ENCODE results near the gene GATAD2A. TPM values are rescaled to one million over a fixed set of nuclear protein-coding genes. Genes with fewer than 3 reads are reported as not detected.

Gene GATAD2A
- total and polyA plus RNA-seq, 9 of the 15 experiments (the other 6 are each of a cell fraction or from before 2014, with no cell fraction given): 2.4 to 226 (median 44.2) TPM

- H3K4me2 ChIP-seq (ENCODE audit: insufficient read depth, low read length): no peak overlapping the region
- in situ Hi-C loops (cut with MboI): loop anchor here (25.0 kb wide), 1 partner anchor 106 kb away; the partner anchor contains the start of genes GMIP and LPAR2
- FAIRE-seq: no peak
- H3K9me1 ChIP-seq (ENCODE audit: control insufficient read depth, insufficient read depth, low read length): peaks cover 3% of the 10 kb centered on the region
- peaks cover 3% of the 10 kb centered on the region; the same call in 1 of the 3 replicates for H3K79me2 ChIP-seq (ENCODE audit: control insufficient read depth, insufficient read depth, low read length)
- CTCF ChIA-PET (ENCODE audit: low intra/inter-chr PET ratio): no interaction called here
- H3K9ac ChIP-seq (ENCODE audit: insufficient read depth in 1 of 2, low read depth in 2 of 2, low read length in 2 of 2): no peak overlapping the region
- no peak overlapping the region for H3K4me3 ChIP-seq
- intact Hi-C loops (cut with micrococcal nuclease): no loop called here
- peaks cover 36% of the 10 kb centered on the region for H3K36me3 ChIP-seq (ENCODE audit: control insufficient read depth, insufficient read depth, low read length)
- ATAC-seq: no peak
- H2AFZ ChIP-seq (ENCODE audit: low read depth, low read length): no peak overlapping the region
- DNase-seq (ENCODE audit: extremely low read depth in 1 of 4, low spot score in 3 of 4): no peak
- WGBS (ENCODE audit: insufficient coverage, low coverage, missing lambda C conversion rate): 82% methylated on average over 4 of the region's 4 CpGs
- peaks cover 5 to 36% of the 10 kb centered on the region in 2 experiments for H3K4me1 ChIP-seq (replicated peaks in 1 of 2; ENCODE audit: control insufficient read depth in 2 of 2, insufficient read depth in 2 of 2, low read length in 2 of 2)
- H3K27me3 ChIP-seq (ENCODE audit: control insufficient read depth in 2 of 2, insufficient read depth in 2 of 2, low read length in 2 of 2): no peaks in the 10 kb centered on the region
- H3K9me3 ChIP-seq (replicated peaks; ENCODE audit: control insufficient read depth, insufficient read depth, low read depth, low read length): no peaks in the 10 kb centered on the region
- no TSS peak for BruUV-seq (replicated peaks)
- no peak overlapping the region for H3K27ac ChIP-seq (ENCODE audit: extremely low read depth, low read depth, low read length)
- POLR2A ChIA-PET: interaction anchor here (0.6 to 1.0 kb wide), 2 partner anchors 138 to 355 kb away, joined by 3 to 5 read pairs; partner anchors contain the start of gene ZNF101
- 0 out of 2 replicates have a peak, but pooled peaks cover 10% of the 10 kb centered on the region for H4K20me1 ChIP-seq (replicated peaks; ENCODE audit: control insufficient read depth, insufficient read depth, low read length)
- TF ChIP-seq MBD2 (IDR thresholded peaks at IDR 0.05; ENCODE audit: borderline replicate concordance, low read depth) (no peak), ZC3H11A (IDR thresholded peaks at IDR 0.05; ENCODE audit: low read depth, low read length) (no peak), MAFG (tag; conservative IDR thresholded peaks at IDR 0.05) (no peak), SMARCA5 (IDR thresholded peaks at IDR 0.05) (no peak), POLR2G (IDR thresholded peaks at IDR 0.05; ENCODE audit: low read depth, low read length) (peak; percentile 20; the same call in 1 of the 2 replicates), SUPT5H (IDR thresholded peaks at IDR 0.05) (0 out of 2 replicates have a peak, but pooled peaks have one; percentile 24), RAD51 (IDR thresholded peaks at IDR 0.05; ENCODE audit: borderline replicate concordance, low read depth) (no peak), ESRRB (CRISPR knock-in tag; IDR thresholded peaks at IDR 0.05; ENCODE audit: borderline replicate concordance) (no peak), ZFX (CRISPR knock-in tag; IDR thresholded peaks at IDR 0.05) (no peak), PTRF (tag; IDR thresholded peaks at IDR 0.05) (no peak), RNF219 (CRISPR knock-in tag; IDR thresholded peaks at IDR 0.05) (no peak), FOXM1 (IDR thresholded peaks at IDR 0.05; ENCODE audit: low read depth) (no peak), FOXM1 (CRISPR knock-in tag; IDR thresholded peaks at IDR 0.05; ENCODE audit: low read depth) (no peak), CBX2 (IDR thresholded peaks at IDR 0.05; ENCODE audit: insufficient read depth, low read length, poor library complexity, severe bottlenecking) (no peak), POLR2A (conservative IDR thresholded peaks at IDR 0.05) (peak; percentile 40; the same call in 1 of the 2 replicates)
- TF ChIP-seq, protein P1, sequence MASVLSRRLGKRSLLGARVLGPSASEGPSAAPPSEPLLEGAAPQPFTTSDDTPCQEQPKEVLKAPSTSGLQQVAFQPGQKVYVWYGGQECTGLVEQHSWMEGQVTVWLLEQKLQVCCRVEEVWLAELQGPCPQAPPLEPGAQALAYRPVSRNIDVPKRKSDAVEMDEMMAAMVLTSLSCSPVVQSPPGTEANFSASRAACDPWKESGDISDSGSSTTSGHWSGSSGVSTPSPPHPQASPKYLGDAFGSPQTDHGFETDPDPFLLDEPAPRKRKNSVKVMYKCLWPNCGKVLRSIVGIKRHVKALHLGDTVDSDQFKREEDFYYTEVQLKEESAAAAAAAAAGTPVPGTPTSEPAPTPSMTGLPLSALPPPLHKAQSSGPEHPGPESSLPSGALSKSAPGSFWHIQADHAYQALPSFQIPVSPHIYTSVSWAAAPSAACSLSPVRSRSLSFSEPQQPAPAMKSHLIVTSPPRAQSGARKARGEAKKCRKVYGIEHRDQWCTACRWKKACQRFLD (CRISPR knock-in tag; IDR thresholded peaks at IDR 0.05): no peak
- TF ChIP-seq, protein P2, sequence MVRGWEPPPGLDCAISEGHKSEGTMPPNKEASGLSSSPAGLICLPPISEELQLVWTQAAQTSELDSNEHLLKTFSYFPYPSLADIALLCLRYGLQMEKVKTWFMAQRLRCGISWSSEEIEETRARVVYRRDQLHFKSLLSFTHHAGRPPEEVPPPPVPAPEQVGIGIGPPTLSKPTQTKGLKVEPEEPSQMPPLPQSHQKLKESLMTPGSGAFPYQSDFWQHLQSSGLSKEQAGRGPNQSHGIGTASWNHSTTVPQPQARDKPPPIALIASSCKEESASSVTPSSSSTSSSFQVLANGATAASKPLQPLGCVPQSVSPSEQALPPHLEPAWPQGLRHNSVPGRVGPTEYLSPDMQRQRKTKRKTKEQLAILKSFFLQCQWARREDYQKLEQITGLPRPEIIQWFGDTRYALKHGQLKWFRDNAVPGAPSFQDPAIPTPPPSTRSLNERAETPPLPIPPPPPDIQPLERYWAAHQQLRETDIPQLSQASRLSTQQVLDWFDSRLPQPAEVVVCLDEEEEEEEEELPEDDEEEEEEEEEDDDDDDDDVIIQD (CRISPR knock-in tag; IDR thresholded peaks at IDR 0.05): no peak
- TF ChIP-seq, protein P3, sequence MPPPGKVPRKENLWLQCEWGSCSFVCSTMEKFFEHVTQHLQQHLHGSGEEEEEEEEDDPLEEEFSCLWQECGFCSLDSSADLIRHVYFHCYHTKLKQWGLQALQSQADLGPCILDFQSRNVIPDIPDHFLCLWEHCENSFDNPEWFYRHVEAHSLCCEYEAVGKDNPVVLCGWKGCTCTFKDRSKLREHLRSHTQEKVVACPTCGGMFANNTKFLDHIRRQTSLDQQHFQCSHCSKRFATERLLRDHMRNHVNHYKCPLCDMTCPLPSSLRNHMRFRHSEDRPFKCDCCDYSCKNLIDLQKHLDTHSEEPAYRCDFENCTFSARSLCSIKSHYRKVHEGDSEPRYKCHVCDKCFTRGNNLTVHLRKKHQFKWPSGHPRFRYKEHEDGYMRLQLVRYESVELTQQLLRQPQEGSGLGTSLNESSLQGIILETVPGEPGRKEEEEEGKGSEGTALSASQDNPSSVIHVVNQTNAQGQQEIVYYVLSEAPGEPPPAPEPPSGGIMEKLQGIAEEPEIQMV (tag; conservative IDR thresholded peaks at IDR 0.05; ENCODE audit: low read depth): no peak
Measured at GRCh38 chr19:19530889-19531288, 125.4 kb downstream of the GATAD2A start.
